Sigmoid colon (tissue), 7 donors: ENCODE data around the gene SLBP. TPM values are rescaled to one million over a fixed set of nuclear protein-coding genes. Genes with fewer than 3 reads are reported as not detected.
A peak's percentile ranks its signal among the peaks of the same experiment; 100 is the strongest.

Experiments
- DNase-seq: peaks from one replicate; pipeline ENCODE4 v3.0.0-alpha.2; 2019
- H3K27ac ChIP-seq, 4 donors: fragments of 200-600 bp; sonication (generic); one replicate each; pipeline ENCODE4 v1.5.1; 2016 to 2019; ENCODE audit warnings: mild to moderate bottlenecking in 1 of 4
- H3K27me3 ChIP-seq, 3 donors: fragments of 200-600 bp; sonication (generic); one replicate each; pipeline ENCODE4 v1.5.1; 2019; ENCODE audit warnings: mild to moderate bottlenecking in 1 of 3
- H3K36me3 ChIP-seq, 4 donors: fragments of 200-600 bp; sonication (generic); one replicate each; pipeline ENCODE4 v1.5.1; 2016 to 2019
- H3K4me1 ChIP-seq, 4 donors: fragments of 200-600 bp; sonication (generic); one replicate each; pipeline ENCODE4 v1.5.1; 2017 to 2019
- H3K4me3 ChIP-seq, 4 donors: fragments of 200-600 bp; sonication (generic); one replicate each; pipeline ENCODE4 v1.5.1; 2017 to 2019; ENCODE audit warnings: mild to moderate bottlenecking in 2 of 4, moderate library complexity in 1 of 4
- H3K9me3 ChIP-seq, 4 donors: fragments of 200-600 bp in 3 of 4; sonication (generic) in 3 of 4; one replicate each; pipeline versions ENCODE4 v1.5.1 to v1.6.1; 2013 to 2019
- EP300 ChIP-seq, 4 donors: sonication (generic); formaldehyde crosslinking; IDR thresholded peaks; one replicate each; pipeline ENCODE4 v1.6.1; 2017; ENCODE audit warnings: antibody characterized with exemption in 4 of 4
- POLR2A ChIP-seq, 2 donors: fragments of 450-650 bp; IDR thresholded peaks; one replicate each; pipeline ENCODE4 v1.6.1; 2016; ENCODE audit warnings: antibody characterized with exemption in 2 of 2, mild to moderate bottlenecking in 2 of 2, moderate library complexity in 2 of 2
- POLR2AphosphoS5 ChIP-seq, 4 donors: sonication (generic); formaldehyde crosslinking; IDR thresholded peaks; one replicate each; pipeline ENCODE4 v1.6.1; 2017; ENCODE audit warnings: antibody characterized with exemption in 4 of 4
- WGBS, 2 donors: extraction: QIAGEN DNeasy Blood & Tissue Kit; methylation state at CpG; one replicate each; pipeline ENCODE4 v1.1.7; 2013; 5-methylcytosine and 5-hydroxymethylcytosine counted together
- intact Hi-C: fragments of 100-400 bp; cut with DNase I; formaldehyde crosslinking; loops from one replicate; pipeline ENCODE4 v1.15.1; 2023
- polyA plus RNA-seq, 3 donors: library from polyadenylated mRNA; stranded (reverse); fragments of 200-250 nt; gene quantifications; one replicate each; pipeline ENCODE4 v1.2.3, GENCODE V29; 2013
- total RNA-seq, 4 donors: library from RNA; depleted of rRNA; stranded (reverse); fragments of >200 nt; gene quantifications; one replicate each; pipeline ENCODE4 v1.1.0, GENCODE V29; 2016
- TF ChIP-seq, protein P1 (sequence below), 4 experiments: fragments of 450-650 bp in 3 of 4; fragments of 200-600 bp in 1 of 4; IDR thresholded peaks; one replicate each; pipeline ENCODE4 v1.5.1; 2016 to 2019; ENCODE audit warnings: antibody characterized with exemption in 4 of 4, mild to moderate bottlenecking in 3 of 4, moderate library complexity in 2 of 4
- donor health status: healthy with polysubstance abuse.
- donor health status: Bipolar disorder and iron deficiency.
- donor health status: healthy.

SLBP gene
- total and polyA plus RNA-seq, 7 donors: 32.3 to 48.9 (median 36.0) TPM

DNA sequence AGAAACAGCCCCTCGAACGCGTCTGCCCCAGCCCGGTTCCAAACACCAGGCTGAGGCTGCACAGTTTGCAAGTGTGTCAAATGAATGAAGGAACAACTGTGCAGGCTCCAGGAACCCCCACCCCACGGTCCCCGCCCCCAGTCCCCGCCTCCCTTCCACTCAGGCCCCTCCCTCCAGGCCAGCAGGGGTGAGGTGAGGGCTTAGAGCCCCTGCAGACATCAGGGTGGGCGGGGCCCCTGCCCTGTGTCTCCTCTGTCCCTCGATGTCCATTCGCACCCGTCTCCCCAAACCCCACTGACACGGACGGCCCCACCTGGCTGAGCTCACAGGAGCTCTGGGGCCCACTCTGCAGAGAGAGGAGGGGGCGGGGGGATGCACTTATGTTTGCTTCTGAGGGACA is 37.7 kb upstream of the SLBP start:
- no peak for DNase-seq
- WGBS, 2 donors: 76 to 81% methylated on average over 14 of the region's 14 CpGs
- no peak for TF ChIP-seq POLR2AphosphoS5 (IDR thresholded peaks at IDR 0.05)
- intact Hi-C loops: no loop called here
- Histone ChIP-seq H3K9me3 (no peaks in the 10 kb centered on the region), H3K27ac (no peak overlapping the region), H3K27me3 (peaks cover 0 to 12% (median 5%) of the 10 kb centered on the region in 3 donors), H3K4me3 (no peak overlapping the region), H3K36me3 (no peaks in the 10 kb centered on the region), H3K4me1 (peaks cover 0 to 7% (median 2%) of the 10 kb centered on the region in 4 donors)

DNA sequence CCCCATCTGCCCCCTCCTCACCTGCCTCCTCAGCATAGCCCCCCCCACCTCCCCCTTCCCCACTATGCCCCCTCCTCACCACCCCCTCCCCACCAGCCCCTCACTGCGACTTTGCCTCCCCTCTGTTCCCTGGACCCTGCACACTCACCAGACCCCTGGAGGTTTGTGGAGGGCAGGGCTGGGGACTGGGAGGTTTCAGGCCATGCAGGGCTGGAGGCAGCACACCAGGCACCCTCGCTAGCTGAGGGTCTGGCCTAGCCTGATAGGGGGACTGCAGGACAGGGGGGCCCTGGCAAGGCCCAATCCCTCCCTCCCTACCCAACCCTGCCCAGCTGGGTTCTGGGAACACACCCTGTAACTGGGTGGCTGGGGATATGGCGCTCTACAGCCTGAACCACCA is 37.3 kb upstream of the SLBP start:
- TF ChIP-seq, protein P1, sequence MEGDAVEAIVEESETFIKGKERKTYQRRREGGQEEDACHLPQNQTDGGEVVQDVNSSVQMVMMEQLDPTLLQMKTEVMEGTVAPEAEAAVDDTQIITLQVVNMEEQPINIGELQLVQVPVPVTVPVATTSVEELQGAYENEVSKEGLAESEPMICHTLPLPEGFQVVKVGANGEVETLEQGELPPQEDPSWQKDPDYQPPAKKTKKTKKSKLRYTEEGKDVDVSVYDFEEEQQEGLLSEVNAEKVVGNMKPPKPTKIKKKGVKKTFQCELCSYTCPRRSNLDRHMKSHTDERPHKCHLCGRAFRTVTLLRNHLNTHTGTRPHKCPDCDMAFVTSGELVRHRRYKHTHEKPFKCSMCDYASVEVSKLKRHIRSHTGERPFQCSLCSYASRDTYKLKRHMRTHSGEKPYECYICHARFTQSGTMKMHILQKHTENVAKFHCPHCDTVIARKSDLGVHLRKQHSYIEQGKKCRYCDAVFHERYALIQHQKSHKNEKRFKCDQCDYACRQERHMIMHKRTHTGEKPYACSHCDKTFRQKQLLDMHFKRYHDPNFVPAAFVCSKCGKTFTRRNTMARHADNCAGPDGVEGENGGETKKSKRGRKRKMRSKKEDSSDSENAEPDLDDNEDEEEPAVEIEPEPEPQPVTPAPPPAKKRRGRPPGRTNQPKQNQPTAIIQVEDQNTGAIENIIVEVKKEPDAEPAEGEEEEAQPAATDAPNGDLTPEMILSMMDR (IDR thresholded peaks at IDR 0.05): no peak
- no peak for TF ChIP-seq EP300 (IDR thresholded peaks at IDR 0.05)
- no peak for TF ChIP-seq POLR2AphosphoS5 (IDR thresholded peaks at IDR 0.05)
- TF ChIP-seq POLR2A (IDR thresholded peaks at IDR 0.05): no peak
- intact Hi-C loops: no loop called here
- H3K36me3 ChIP-seq: no peaks in the 10 kb centered on the region
- no peak for DNase-seq
- peaks cover 0 to 12% (median 5%) of the 10 kb centered on the region in 3 donors for H3K27me3 ChIP-seq
- peaks cover 0 to 7% (median 2%) of the 10 kb centered on the region in 4 donors for H3K4me1 ChIP-seq
- WGBS, 2 donors: 52 to 63% methylated on average over 3 of the region's 3 CpGs
- H3K4me3 ChIP-seq: no peak overlapping the region
- H3K27ac ChIP-seq: no peak overlapping the region
- no peaks in the 10 kb centered on the region for H3K9me3 ChIP-seq

DNA sequence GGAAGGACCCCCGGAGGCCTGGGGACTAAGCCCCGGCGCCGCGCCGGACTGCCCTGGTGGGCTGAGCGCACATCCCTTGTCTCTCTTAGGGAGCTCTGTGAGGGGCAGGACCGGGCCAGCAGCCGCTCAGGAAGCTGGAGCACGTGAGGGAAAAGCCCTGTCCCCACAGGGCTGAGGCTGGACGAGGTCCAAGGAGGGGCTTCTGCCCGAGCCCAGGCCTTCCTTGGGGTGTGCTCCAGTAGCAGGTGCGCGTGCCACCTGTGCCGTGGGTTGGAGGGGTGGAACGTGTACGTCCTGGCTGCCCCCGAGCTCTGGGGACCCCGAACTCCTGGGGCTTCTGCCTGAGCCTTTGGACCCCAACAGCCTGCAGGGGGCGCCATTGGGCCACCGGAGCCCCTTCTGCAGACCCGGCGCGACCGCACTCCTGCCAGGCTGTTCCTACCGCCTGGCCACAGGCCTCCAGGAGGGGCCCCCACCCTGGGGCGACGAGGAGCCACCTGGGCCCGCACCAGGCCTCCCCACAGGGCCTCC is 36.4 kb upstream of the SLBP start:
- TF ChIP-seq EP300 (IDR thresholded peaks at IDR 0.05) (no peak), POLR2A (IDR thresholded peaks at IDR 0.05) (no peak)
- TF ChIP-seq, protein P1 (IDR thresholded peaks at IDR 0.05): peak; percentile 43 to 63 (median 50)
- 6 to 11% methylated on average over 29 of the region's 29 CpGs for WGBS, 2 donors
- no peaks in the 10 kb centered on the region for H3K9me3 ChIP-seq
- H3K27me3 ChIP-seq: peaks cover 0 to 12% (median 5%) of the 10 kb centered on the region in 3 donors
- intact Hi-C loops: no loop called here
- H3K4me1 ChIP-seq: peaks cover 0 to 7% (median 2%) of the 10 kb centered on the region in 4 donors
- no peak overlapping the region for H3K4me3 ChIP-seq
- DNase-seq: peak; percentile 78
- no peak overlapping the region for H3K27ac ChIP-seq
- no peaks in the 10 kb centered on the region for H3K36me3 ChIP-seq

DNA sequence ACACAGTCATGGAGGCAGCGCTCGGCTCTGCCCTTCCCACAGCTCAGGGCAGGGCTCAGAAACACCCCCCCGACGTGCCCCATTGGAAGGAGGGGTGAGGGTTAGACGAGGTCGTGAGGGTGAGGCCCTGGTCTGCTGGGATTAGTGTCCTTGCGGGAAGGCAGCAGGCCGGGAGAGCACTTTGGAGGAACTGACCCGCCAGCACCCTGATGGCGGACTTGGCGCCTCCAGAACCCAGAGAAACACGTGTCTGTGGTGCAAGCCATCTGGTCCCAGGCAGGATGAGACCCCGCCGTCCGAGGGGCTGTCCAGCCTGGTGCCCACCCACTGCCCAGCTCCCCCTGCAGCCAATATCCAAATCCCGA is 35.5 kb upstream of the SLBP start:
- DNase-seq: no peak
- H3K27me3 ChIP-seq: peaks cover 0 to 12% (median 5%) of the 10 kb centered on the region in 3 donors
- intact Hi-C loops: no loop called here
- no peak overlapping the region for H3K4me3 ChIP-seq
- TF ChIP-seq, protein P1 (IDR thresholded peaks at IDR 0.05): no peak
- no peak for TF ChIP-seq EP300 (IDR thresholded peaks at IDR 0.05)
- TF ChIP-seq POLR2AphosphoS5 (IDR thresholded peaks at IDR 0.05): no peak
- no peak for TF ChIP-seq POLR2A (IDR thresholded peaks at IDR 0.05)
- 71 to 88% methylated on average over 16 of the region's 16 CpGs for WGBS, 2 donors
- no peaks in the 10 kb centered on the region for H3K36me3 ChIP-seq
- peaks cover 0 to 7% (median 2%) of the 10 kb centered on the region in 4 donors for H3K4me1 ChIP-seq
- H3K9me3 ChIP-seq: no peaks in the 10 kb centered on the region
- H3K27ac ChIP-seq: no peak overlapping the region

DNA sequence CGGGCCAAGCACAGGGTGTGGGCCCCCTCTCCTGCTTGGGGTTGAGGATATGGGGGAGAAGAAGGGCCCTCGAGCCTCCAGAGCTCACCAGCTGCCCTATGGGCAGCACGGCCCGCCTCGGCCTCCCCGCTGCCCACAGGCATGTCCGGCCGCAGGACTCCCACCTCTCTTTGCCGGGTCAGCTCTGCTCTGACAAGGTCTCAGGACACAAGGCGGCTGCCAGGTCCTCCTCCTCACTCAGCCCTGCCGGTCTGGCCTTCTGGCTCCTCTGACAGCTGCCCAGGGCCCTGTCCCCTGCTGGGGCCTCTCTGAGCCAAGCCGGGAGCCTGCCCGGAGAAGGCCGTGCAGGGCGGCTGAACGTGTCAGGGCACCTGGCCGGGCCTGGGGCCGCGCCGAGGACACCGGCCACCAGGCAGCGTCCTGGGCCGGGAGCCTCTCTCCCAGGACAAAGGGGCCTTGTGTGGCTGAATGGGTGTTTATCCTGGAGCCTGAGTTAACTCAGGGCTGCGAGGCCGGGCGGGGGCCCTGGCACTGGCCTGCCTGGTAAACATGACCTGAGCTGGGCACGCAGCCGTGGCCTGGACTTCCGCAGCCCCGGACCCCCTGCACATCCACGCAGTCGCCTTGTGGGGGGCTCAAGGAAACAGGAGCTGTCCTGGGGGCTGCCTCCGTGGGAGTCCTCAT is 34.9 kb upstream of the SLBP start:
- H3K27ac ChIP-seq: no peak overlapping the region
- TF ChIP-seq EP300 (IDR thresholded peaks at IDR 0.05): no peak
- TF ChIP-seq POLR2AphosphoS5 (IDR thresholded peaks at IDR 0.05): no peak
- no peak for TF ChIP-seq POLR2A (IDR thresholded peaks at IDR 0.05)
- TF ChIP-seq, protein P1 (IDR thresholded peaks at IDR 0.05): no peak
- peaks cover 0 to 4% (median 0%) of the 10 kb centered on the region in 4 donors for H3K36me3 ChIP-seq
- H3K4me3 ChIP-seq: no peak overlapping the region
- peaks cover 0 to 12% (median 5%) of the 10 kb centered on the region in 3 donors for H3K27me3 ChIP-seq
- peaks cover 0 to 7% (median 2%) of the 10 kb centered on the region in 4 donors for H3K4me1 ChIP-seq
- intact Hi-C loops: loop anchor here (1.0 kb wide), 2 partner anchors 63 to 152 kb away; no protein-coding TSS in a partner anchor
- no peak for DNase-seq
- WGBS, 2 donors: 39 to 77% methylated on average over 33 of the region's 33 CpGs
- no peaks in the 10 kb centered on the region for H3K9me3 ChIP-seq
